GM10248 (cell line): ENCODE measurements around the gene LRRC28.

Source experiments
- CTCF ChIA-PET: fragments of 300-600 bp; sonication (Branson Sonifier 250); formaldehyde crosslinking; extraction: SDS; loops from one replicate; lab custom pipeline; 2021; ENCODE audit warnings: antibody characterized with exemption; lab: Yijun Ruan, JAX
- POLR2A ChIA-PET: fragments of 350-650 bp; sonication (Branson Sonifier 250); formaldehyde crosslinking; extraction: SDS; loops from one replicate; lab custom pipeline; 2020; ENCODE audit warnings: antibody characterized with exemption; lab: Yijun Ruan, JAX
- DNase-seq: peaks from one replicate; pipeline ENCODE4 v3.0.0; 2012; ENCODE audit errors: extremely low spot score
- CTCF ChIP-seq: IDR thresholded peaks from 2 replicates; pipeline ENCODE4 v1.5.1; 2012; ENCODE audit warnings: mild to moderate bottlenecking, low read depth; ENCODE audit errors: extremely low read depth, missing control alignments, control extremely low read depth

LRRC28 gene

GRCh38 chr15:99365242-99365641 lies 114.0 kb downstream of the LRRC28 start:
- POLR2A ChIA-PET, result no interaction called here
- CTCF ChIA-PET, result interaction anchor here (1.3 kb wide), 1 partner anchor 34 kb away, joined by 3 read pairs; no protein-coding TSS in a partner anchor
- DNase-seq, result peak; percentile 45
- no peak for TF ChIP-seq CTCF

- CTCF ChIA-PET, result interaction anchor here (1.3 kb wide), 1 partner anchor 35 kb away, joined by 3 read pairs; no protein-coding TSS in a partner anchor
- TF ChIP-seq CTCF, result no peak
- DNase-seq, result no peak
- POLR2A ChIA-PET, result no interaction called here
These were observed 114.7 kb downstream of the LRRC28 start for GRCh38 chr15:99366013-99366412.

- DNase-seq, result no peak
- TF ChIP-seq CTCF, result no peak
- ChIA-PET CTCF (interaction anchor here (1.3 kb wide), 1 partner anchor 20 kb away, joined by 3 read pairs; no protein-coding TSS in a partner anchor), POLR2A (no interaction called here)
These were observed 117.5 kb downstream of the LRRC28 start for GRCh38 chr15:99368743-99369142.

GRCh38 chr15:99369196-99369595 lies 117.9 kb downstream of the LRRC28 start:
- ChIA-PET POLR2A (no interaction called here), CTCF (no interaction called here)
- DNase-seq, result no peak
- TF ChIP-seq CTCF, result no peak

GRCh38 chr15:99371180-99372103 lies 120.2 kb downstream of the LRRC28 start:
- POLR2A ChIA-PET, result no interaction called here
- CTCF ChIA-PET, result interaction anchor here (0.7 to 2.8 kb wide), 17 partner anchors 8 to 333 kb away, joined by 3 to 11 read pairs (median 4); no protein-coding TSS in a partner anchor
- peak; percentile 27 for DNase-seq
- peak; percentile 21 for TF ChIP-seq CTCF

GRCh38 chr15:99385005-99385669 lies 133.9 kb downstream of the LRRC28 start:
- ChIA-PET POLR2A (no interaction called here), CTCF (interaction anchor here (2.0 kb wide), 1 partner anchor 13 kb away, joined by 6 read pairs; no protein-coding TSS in a partner anchor)
- TF ChIP-seq CTCF, result no peak
- no peak for DNase-seq
